Breast epithelium (tissue), 4 donors: ENCODE measurements around the gene DUOXA2. TPM values are rescaled to one million over a fixed set of nuclear protein-coding genes. Genes with fewer than 3 reads are reported as not detected.

Source experiments
- DNase-seq, 2 donors: peaks; one replicate each; pipeline ENCODE4 v3.0.0-alpha.2; 2019; ENCODE audit warnings: low spot score in 2 of 2
- H3K27ac ChIP-seq, 2 donors: fragments of 200-600 bp; sonication (generic) in 1 of 2; one replicate each; pipeline ENCODE4 v1.5.1; 2016 to 2019; ENCODE audit warnings: mild to moderate bottlenecking in 1 of 2
- H3K27me3 ChIP-seq, 2 donors: fragments of 200-600 bp; sonication (generic) in 1 of 2; one replicate each; pipeline versions ENCODE4 v1.5.1 to v1.6.0; 2017 to 2019; ENCODE audit warnings: control low read depth in 1 of 2, mild to moderate bottlenecking in 1 of 2
- H3K36me3 ChIP-seq: fragments of 200-600 bp; one replicate; pipeline ENCODE4 v1.5.1; 2019
- H3K4me1 ChIP-seq, 2 donors: fragments of 200-600 bp; sonication (generic); one replicate each; pipeline ENCODE4 v1.5.1; 2016 to 2019; ENCODE audit warnings: control low read depth in 1 of 2
- H3K4me3 ChIP-seq, 3 donors: fragments of 200-600 bp; sonication (generic); 1 replicate in 2 of 3; 2 replicates in 1 of 3; pipeline ENCODE4 v1.5.1; 2016 to 2019; ENCODE audit warnings: mild to moderate bottlenecking in 3 of 3, moderate library complexity in 2 of 3
- H3K9me3 ChIP-seq, 2 donors: fragments of 200-600 bp; sonication (generic) in 1 of 2; one replicate each; pipeline ENCODE4 v1.5.1; 2016 to 2019; ENCODE audit warnings: control low read depth in 1 of 2
- CTCF ChIP-seq, 3 donors: fragments of 450-650 bp; IDR thresholded peaks; one replicate each; pipeline ENCODE4 v1.5.1; 2016 to 2017; ENCODE audit warnings: antibody characterized with exemption in 3 of 3, mild to moderate bottlenecking in 3 of 3, moderate library complexity in 3 of 3
- POLR2A ChIP-seq: fragments of 450-650 bp; IDR thresholded peaks from one replicate; pipeline ENCODE4 v1.6.1; 2016; ENCODE audit warnings: antibody characterized with exemption, mild to moderate bottlenecking, moderate library complexity
- POLR2AphosphoS5 ChIP-seq, 3 donors: sonication (generic); formaldehyde crosslinking; IDR thresholded peaks; one replicate each; pipeline ENCODE4 v1.6.1; 2017; ENCODE audit warnings: antibody characterized with exemption in 3 of 3
- intact Hi-C: fragments of 100-400 bp; cut with DNase I; formaldehyde crosslinking; loops from one replicate; pipeline ENCODE4 v1.15.1; 2023; ENCODE audit warnings: low total_unique reads
- total RNA-seq, 3 donors: library from RNA; depleted of rRNA; stranded (reverse); fragments of >200 nt; gene quantifications; one replicate each; pipeline ENCODE4 v1.1.0, GENCODE V29; 2016

The DUOXA2 gene
- total RNA-seq, 3 donors from 2014 or later = 0.33 TPM; not detected in 2

DNA sequence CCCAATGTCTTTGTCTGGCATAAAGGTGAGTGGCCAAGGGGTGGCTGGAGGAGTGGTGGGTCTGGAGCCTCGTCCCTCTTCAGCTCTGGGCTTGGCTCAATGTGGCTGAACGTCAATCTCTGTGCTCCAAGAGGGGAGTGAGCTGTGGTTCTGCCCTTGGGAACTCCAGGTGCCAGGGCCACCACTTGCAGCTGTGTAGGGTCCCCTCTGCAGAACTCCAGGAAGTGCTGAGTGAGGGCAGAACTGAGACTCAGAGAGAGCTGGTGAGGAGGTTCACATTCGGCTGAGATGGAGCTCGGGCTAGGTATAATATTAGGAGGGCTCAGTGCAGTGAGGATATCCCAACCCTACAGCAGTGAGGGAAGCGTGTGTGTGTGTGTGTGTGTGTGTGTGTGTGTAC, 27.3 kb downstream of the DUOXA2 start:
- no peaks in the 10 kb centered on the region for H3K4me1 ChIP-seq
- H3K4me3 ChIP-seq = no peak overlapping the region
- no peak for TF ChIP-seq POLR2AphosphoS5 (IDR thresholded peaks at IDR 0.05)
- TF ChIP-seq CTCF (IDR thresholded peaks at IDR 0.05) = no peak
- TF ChIP-seq POLR2A = no peak
- H3K36me3 ChIP-seq = no peaks in the 10 kb centered on the region
- H3K27me3 ChIP-seq = peaks cover 0 to 1% of the 10 kb centered on the region in 2 donors
- H3K9me3 ChIP-seq = no peaks in the 10 kb centered on the region
- intact Hi-C loops = no loop called here
- DNase-seq = no peak
- H3K27ac ChIP-seq = no peak overlapping the region

DNA sequence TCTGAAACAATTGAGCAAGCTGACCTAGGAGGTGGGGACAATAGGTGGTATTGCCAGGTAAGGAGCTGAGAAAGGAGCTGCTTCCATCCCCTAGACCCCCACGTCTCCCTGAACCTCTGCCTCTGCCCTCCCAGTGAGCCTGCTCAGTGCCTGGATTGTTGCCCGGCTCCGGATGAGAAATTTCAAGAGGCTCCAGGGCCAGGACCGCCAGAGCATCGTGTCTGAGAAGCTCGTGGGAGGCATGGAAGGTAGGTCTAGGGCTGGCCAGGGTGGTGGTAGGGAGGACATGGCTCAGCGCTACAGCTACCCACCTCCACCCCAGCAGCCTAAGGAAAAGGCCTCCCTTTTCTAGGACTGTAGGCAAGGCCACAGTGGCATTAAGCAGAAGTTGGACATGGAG, 28.9 kb downstream of the DUOXA2 start:
- H3K4me3 ChIP-seq = no peak overlapping the region
- DNase-seq = no peak
- no peak overlapping the region for H3K27ac ChIP-seq
- no peaks in the 10 kb centered on the region for H3K9me3 ChIP-seq
- no peaks in the 10 kb centered on the region for H3K36me3 ChIP-seq
- no peaks in the 10 kb centered on the region for H3K4me1 ChIP-seq
- intact Hi-C loops = no loop called here
- no peak for TF ChIP-seq CTCF (IDR thresholded peaks at IDR 0.05)
- TF ChIP-seq POLR2A = no peak
- TF ChIP-seq POLR2AphosphoS5 (IDR thresholded peaks at IDR 0.05) = no peak
- no peaks in the 10 kb centered on the region for H3K27me3 ChIP-seq

- Histone ChIP-seq H3K4me3 (no peak overlapping the region), H3K36me3 (no peaks in the 10 kb centered on the region), H3K27ac (no peak overlapping the region), H3K9me3 (no peaks in the 10 kb centered on the region), H3K27me3 (no peaks in the 10 kb centered on the region), H3K4me1 (no peaks in the 10 kb centered on the region)
- no peak for DNase-seq
- TF ChIP-seq POLR2AphosphoS5 (IDR thresholded peaks at IDR 0.05) = no peak
- no peak for TF ChIP-seq POLR2A
- TF ChIP-seq CTCF (IDR thresholded peaks at IDR 0.05) = no peak
- intact Hi-C loops = no loop called here
Observed at GRCh38 chr15:45143946-45144345, 29.8 kb downstream of the DUOXA2 start.

DNA sequence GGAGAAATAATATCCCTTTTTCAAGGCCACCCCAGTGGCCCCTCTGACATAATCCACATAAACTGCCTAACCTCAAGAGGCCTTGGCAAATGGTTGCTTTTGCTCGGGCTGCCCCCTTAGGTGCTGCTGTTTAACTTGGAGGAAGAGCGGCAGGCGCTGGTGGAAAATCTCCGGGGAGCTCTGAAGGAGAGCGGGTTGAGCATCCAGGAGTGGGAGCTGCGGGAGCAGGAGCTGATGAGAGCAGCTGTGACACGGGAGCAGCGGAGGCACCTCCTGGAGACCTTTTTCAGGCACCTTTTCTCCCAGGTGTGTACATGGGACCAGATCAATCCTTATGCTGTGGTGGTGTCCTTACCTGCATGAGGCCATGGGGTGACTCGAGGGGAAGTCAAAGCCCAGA, 30.6 kb downstream of the DUOXA2 start:
- H3K4me1 ChIP-seq = no peaks in the 10 kb centered on the region
- TF ChIP-seq CTCF (IDR thresholded peaks at IDR 0.05) (no peak), POLR2A (no peak), POLR2AphosphoS5 (IDR thresholded peaks at IDR 0.05) (no peak)
- no peak for DNase-seq
- no peak overlapping the region for H3K4me3 ChIP-seq
- no peaks in the 10 kb centered on the region for H3K36me3 ChIP-seq
- H3K27me3 ChIP-seq = no peaks in the 10 kb centered on the region
- H3K9me3 ChIP-seq = no peaks in the 10 kb centered on the region
- no peak overlapping the region for H3K27ac ChIP-seq
- intact Hi-C loops = no loop called here

DNA sequence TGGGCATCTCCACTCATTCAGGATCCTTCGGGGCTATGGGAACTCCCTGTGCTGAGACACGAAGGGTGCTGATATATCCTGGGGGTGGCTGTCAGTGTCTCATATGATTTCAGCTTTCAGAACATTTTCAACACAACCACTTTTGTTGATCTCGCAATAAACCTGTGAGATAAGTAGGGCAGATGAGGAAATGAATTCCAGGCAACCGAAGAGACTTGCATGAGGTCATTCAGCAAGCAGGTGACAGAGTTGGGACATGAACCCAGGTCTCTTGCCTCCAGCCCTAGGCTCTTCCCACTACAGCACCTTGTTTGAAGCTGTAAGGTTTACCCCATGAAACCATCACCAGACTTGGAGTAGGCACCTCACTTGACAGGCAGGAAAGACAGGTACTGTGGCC, 32.3 kb downstream of the DUOXA2 start:
- intact Hi-C loops = no loop called here
- no peaks in the 10 kb centered on the region for H3K36me3 ChIP-seq
- no peak for TF ChIP-seq CTCF (IDR thresholded peaks at IDR 0.05)
- no peak for TF ChIP-seq POLR2AphosphoS5 (IDR thresholded peaks at IDR 0.05)
- no peak for TF ChIP-seq POLR2A

More for the DNA sequence above, 32.3 kb downstream of the DUOXA2 start:
- H3K4me3 ChIP-seq = no peak overlapping the region
- no peaks in the 10 kb centered on the region for H3K27me3 ChIP-seq
- peak overlapping the region; percentile 40 to 55 for H3K27ac ChIP-seq
- H3K9me3 ChIP-seq = no peaks in the 10 kb centered on the region
- no peaks in the 10 kb centered on the region for H3K4me1 ChIP-seq
- no peak for DNase-seq
